NCI-H69 (cell line): Measurements from ENCODE around the gene PTN.

Source experiments
- DNase-seq: peaks from one replicate; lab custom pipeline; 2025; lab: John Stamatoyannopoulos, UW

The PTN gene, protein sequence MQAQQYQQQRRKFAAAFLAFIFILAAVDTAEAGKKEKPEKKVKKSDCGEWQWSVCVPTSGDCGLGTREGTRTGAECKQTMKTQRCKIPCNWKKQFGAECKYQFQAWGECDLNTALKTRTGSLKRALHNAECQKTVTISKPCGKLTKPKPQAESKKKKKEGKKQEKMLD

DNA sequence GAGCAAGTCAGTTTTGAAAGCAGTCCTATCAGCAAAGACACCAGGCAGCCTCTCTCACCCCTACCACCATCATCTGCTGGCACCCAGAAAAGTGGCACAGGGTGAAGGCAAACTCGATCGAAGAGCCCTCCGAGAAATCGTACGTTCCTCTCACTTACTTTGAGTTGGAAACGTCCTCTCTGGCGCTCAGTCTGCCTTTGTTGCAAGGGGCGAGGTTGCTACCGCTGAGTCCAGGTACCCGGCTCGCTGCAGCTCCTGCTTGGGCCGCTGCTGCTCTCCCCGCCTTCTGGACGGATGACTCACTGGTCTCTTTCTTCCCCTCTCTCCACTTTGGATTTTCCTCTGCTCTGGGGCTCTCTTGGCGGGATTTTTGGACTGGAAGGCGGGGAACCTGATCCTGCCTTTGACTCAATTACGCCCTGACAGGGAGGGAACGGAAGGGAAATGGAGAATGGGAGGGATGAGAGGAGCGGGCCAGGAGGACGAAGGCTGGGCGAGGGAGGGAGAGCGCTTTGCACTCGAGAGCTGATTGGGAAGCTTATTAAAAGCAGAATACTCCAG, at the start of gene PTN:
PTN (minus strand) TSS at position 453 of the 561 bp plus-strand sequence. CDS start 88,760 bp downstream, outside the sequence.
- peak; percentile 88 for DNase-seq

DNA sequence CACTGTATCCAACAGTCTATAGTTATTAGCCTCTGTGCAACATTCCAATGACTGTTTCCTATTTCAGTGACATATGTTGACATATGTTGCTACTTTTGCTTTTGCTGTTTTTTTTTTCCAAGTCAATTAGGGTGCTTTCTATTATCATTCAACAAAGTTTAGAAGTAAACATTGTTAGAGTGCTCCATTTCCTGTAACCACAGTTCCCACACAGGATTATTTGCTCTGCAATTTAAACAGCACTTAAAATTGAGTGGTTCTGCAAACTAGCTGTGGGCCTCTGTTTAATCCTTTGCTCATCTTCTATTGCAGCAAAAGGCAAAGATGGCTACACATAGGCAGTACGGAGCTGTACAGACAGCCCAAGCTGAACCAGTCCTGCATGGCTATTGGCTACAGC, 46.5 kb upstream of the PTN start:
- peak; percentile 70 for DNase-seq

DNA sequence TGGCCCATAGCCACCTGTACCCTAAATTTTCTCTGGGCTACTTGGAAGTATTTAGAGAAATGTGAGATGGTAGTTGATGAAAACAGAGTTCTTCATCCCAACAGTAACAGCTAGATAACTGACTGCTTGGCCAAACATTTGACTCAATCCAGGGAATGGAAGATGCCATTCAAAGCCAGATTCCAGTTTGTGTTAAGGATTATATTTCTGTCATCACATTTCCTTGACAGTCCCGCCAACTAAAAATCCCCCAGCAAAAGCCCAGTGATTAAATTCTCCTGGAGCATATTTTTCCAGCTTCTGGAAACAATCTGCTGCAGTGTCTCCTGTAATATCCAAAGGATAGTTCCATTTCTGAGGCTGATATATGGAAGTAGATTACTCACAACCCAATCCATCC, 45.4 kb upstream of the PTN start:
- no peak for DNase-seq

DNA sequence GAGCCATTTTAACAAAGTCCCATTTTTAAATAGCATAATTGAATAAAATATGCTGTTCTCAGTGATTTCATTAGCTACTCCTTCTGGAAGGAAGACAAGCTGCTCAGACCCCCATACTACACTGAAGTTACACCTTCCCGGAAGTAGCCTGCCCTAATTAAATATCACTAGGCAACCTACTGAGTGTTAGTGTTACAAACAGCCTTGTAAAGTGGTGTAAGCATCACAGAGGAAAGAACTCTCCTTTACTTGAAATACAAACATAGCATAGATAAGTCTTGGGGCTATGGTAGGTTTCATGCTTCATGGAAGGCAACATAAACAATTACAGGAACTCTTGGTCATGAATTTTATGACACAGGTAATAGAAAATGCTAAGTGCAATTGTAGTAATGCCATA, 43.4 kb upstream of the PTN start:
- no peak for DNase-seq

DNA sequence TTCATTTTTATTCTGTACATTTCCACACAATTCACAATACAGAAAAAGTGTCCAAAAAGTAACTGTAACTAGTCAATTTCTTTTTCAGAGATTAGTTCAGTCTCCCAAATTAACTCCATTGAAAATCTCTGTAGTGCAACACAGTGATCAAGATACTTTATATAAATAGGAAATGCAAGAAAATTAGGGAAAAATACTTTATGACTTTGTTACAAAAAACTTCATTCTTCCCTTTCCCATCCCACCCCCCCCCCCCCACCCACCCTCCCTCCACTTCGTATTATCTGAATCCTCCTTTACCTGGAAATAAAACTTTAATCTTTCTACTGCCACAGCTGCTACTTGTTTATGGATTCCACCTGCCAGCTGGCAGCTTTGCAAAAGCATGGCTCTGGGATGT, 37.5 kb upstream of the PTN start:
- no peak for DNase-seq

DNA sequence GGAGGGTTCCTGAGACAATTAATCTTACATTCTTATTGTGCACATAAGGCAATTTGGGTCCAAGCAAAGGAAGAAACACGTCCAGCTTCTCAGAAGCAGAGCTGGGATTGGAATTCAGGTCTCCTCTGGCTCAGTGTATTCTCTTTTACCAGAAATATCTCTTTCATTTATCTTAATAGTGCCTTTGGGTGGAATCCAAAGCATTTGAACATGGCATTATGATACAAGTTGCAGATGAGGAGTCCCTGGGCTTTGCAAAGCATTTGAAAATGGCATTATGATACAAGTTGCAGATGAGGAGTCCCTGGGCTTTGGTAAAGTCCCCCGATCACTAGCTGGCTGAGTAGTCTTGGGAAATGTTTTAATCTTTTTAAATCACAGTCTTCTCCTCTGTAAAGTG, 30.0 kb upstream of the PTN start:
- DNase-seq: no peak

DNA sequence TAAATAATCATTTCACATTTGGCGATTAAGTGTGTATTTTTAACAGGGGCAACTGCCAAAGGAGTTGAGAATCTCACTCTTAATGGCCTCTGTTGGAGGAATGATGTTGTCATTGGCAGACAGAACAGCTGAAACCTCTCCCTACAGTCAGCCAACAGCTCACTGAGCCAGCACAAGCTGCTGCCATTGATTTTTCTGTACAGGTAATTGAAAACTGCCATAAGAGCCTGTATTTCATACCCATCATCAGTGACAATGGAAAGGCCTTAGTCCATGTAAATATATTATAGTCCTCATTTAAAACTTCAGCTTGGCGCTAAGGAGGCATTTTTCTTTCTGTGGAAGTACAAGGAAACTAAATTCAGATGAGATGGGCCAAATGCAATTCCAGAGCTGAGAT, 28.1 kb upstream of the PTN start:
- no peak for DNase-seq

DNA sequence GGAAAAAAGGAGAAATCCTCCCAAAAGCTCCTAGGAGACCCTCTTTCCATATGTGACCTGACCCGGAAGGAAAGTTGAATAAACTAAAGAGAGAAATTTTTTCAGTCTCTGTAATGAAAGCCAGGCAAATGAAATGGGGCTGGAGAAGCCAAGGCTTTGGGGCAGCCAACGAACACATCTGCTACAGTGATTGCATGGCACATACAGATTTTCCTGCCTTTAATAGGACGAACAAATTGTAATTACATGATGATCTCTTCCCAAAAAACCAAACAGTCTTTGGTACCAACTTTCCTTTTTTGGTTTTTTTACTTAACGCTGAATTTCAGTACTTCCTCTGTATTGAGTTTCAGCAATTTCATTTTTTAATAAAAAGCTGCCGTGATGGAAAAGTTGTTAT, 23.5 kb upstream of the PTN start:
- DNase-seq: no peak

DNA sequence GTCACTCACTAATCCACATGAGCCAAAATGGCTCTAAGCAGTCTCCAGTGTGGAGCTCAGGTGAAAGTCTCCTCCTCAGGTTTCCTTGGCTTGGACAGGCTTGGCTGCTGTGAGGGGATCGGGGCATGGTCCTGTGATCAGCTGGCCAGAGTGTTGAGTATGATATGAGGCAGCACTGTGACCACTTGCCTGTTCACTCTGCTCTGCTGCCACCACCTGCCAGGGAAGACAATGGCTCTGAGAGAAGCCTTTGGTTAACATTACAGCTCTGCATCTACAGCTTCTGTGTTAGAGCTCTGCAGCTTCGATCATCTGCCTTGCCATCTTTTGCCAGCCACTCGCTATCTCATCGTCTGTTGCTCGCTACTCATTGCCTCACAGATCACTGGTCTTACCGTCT, 20.1 kb upstream of the PTN start:
- no peak for DNase-seq

DNA sequence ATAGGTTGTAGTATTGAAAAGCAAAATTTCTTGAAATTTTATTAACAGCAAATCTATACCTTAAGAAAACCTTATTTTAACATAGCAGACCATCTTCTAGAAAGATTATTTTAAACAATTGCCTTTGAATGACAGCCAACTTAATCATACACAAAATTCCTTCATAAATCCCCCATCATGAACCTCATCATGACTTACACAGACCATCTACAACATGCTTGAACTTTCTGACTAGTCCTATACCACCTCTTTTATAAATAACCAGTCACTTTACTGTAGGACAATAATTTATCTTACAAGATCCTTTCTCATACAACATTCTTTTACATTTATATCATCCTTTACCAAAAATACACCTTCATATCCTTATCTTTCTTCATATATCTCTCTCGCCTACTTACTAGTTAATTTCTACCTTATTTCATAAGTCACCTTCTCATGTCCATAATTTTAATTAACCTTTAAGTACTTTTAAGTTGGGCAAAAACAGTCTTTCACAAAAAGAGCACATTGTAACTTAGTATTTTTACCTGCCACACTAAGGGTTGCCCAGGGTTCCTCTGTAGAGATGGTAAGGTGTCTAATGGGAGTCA, 16.6 kb upstream of the PTN start:
- DNase-seq: peak; percentile 24

DNA sequence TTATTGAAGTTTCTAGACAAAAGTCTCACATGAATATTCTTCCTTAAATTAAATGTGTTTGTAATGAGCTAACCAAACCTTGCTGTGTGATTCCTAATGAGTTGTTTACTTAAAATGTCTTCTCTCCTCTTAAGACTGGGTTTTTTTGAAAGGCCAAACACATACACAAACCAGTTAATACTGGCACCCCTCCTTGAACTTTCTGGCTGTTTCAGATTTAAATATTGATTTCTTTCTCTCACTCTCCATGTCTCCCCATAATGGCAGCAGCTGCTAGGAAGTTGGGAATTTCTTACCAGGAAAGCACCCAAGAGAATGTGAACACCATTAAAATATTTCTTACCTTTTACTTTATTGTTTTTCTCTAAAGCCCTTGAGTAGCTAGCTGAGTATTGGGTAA, 11.4 kb upstream of the PTN start:
- DNase-seq: no peak

DNA sequence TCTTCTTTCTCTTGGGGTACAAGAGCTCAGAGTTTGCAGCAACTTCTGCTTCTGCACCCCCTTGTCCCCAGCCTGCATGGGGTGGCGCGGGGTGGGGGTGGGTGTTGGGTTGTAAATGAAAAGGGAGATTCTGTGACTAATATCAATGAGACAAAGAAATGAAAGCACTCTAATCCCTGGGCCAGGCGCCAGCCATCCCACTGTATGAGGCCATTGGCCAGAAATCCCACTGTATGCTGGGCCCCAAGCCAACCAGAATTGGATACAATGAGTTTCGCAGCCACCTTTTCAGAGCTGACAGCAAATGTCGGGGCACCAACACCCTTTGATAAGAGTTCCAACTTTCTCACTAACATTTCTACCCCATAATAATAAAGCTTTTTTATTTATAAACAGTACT, 10.9 kb upstream of the PTN start:
- DNase-seq: peak; percentile 76

DNA sequence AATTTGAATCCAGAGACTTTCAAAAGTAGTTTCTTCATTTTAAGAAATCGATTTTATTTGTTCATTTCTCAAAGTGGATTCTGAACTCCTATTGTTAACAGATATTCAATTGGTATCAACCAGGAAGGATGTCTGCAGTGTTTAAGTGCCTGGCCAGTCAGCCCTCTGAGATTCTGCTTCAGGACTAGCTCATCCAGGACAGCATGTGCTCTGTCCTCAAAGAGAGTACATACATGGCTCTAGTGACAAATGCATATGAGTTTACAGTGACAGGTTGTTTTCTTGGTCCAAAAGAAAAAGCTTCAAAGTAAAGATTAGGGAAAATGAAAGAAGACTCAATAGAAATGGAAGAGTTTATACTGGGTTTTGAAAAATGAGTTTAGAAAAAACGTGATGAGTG, 8.4 kb upstream of the PTN start:
- DNase-seq: no peak

DNA sequence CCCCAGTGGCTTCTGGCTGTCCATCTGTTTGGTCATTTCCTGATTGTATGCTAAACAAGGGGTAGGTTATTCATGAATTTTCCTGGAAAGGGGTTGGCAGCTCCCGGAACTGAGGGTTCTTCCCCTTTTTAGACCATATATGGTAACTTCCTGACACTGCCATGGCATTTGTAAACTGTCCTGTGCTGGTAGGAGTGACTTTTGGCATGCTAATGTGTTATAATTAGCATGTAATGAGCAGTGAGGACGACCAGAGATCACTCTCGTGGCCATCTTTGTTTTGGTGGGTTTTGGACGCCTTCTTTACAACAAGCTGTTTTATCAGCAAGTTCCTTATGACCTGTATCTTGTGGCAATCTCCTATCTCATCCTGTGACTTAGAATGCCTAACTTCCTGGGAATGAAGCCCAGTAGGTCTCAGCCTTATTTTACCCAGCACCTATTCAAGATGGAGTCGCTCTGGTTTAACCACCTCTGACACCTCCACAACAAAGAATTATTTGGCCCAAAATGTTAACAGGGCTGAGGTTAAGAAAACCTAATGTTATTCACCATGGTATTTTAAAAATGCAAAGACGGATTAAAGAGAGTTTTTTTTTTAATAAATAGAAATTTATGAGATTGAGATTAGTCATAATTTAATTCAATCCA, 2.4 kb upstream of the PTN start:
- DNase-seq: peak; percentile 27

DNA sequence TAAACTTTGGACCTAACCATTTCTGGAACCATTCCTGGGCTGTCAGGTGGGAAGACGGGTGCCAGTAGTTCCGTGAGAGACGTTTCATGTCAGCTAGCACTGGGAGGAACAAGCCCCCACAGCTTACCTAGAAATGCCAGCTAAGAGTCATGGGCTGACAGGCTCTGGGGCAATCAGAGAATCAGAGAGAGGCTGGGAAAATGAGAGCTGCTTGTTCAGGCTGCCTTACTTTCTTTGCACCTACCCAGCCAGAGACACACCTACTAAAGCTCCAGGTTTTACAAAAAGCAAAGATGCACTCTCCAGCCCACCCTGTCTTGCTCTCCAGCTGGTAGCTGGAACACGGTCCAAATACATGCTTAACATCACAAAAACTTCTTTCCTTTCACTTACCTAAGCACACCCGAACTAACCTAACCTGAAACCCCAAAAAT, 688 bp downstream of the PTN start:
- peak; percentile 52 for DNase-seq

DNA sequence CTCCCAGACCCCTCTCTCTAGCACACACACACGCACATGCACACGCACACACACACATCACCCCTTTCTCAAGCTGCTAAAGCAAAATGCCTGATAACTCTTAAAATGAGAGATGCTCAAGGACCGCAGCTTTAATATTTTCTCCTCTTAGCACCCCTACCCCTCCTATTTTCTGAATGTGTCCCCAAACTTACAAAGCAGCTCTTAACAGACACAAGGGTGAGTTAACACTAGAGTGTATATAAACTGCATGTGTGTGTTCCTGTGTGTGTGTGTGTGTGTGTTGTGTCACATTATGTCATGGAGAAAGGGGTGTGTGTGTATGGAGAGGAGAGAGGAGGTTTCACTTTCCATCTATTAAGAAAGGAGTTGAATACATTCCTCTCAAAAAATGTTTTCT, 1.3 kb downstream of the PTN start:
- peak; percentile 38 for DNase-seq

DNA sequence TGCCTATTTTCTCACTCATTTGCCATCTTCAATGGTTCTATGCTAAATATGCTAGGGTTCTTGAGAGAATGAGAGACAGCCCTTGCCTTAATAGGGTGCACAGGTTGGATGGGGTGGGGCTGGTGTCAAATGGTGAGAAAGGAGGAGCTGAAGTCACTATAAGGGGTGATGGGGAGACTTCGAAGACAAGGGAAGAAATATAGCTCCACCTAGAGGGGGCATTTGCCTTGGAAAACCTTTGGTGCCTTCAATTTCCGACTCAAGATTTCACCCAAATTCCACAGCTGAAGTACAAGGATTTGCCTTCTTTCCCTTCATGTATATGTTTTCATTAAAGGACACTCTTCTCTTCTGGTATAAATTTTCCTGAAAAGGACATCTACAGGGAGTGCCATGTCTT, 5.6 kb downstream of the PTN start:
- peak; percentile 68 for DNase-seq

DNA sequence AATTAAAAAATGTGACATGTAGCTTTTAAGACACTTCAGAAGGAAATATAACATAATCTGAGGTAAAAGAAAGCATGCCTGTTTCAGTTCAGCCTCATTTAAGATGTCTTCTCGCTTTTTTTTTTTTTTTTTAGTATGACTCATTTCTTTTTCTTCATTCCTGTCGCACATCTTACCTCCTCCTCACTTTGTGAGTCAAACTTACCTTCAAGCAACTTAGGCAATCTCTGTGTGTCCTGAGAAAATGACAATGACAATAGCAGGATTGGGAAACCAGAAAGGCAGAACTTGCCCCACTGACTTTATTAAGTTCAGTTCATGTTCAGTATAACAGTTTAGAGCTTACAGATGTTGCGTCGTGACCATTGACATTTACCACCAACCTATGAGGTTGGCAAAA, 7.7 kb downstream of the PTN start:
- no peak for DNase-seq

DNA sequence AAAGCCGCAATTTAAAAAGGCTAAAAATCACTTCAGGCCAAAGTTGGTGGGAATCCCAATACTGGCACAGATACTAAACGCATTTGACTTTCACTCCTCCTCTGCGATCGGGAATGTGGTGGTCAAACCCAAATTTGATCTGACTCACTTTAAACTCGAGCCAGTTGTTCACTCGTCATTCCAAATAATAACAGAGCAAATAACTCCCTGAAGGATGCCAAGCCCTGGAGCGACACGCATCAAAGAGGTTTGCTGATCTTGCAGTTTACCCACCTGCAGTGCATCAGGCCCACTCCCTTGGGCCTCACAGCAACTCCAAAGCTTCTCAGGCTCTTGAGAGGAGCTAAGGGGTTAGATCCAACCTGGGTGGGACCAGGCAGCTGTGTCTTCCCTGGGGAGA, 12.2 kb downstream of the PTN start:
- peak; percentile 86 for DNase-seq

DNA sequence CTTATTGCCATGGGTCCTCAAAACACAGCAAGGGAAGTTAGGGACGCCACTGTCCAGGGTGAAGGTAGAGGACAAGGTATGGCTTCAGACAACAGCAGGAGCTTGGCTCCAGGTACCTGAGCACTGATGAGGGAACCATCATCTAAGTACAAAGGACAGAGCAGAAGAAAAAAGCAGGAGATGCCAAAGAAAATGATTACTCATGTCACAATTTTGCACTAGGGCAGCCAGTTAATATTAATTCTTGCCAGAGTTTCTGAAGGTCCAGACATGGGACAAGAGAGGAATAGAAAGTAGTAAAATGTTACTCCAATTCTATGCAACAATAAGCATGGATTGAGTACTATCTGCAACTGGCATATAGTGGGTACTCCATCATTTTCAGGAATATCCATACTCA, 14.1 kb downstream of the PTN start:
- DNase-seq: no peak

DNA sequence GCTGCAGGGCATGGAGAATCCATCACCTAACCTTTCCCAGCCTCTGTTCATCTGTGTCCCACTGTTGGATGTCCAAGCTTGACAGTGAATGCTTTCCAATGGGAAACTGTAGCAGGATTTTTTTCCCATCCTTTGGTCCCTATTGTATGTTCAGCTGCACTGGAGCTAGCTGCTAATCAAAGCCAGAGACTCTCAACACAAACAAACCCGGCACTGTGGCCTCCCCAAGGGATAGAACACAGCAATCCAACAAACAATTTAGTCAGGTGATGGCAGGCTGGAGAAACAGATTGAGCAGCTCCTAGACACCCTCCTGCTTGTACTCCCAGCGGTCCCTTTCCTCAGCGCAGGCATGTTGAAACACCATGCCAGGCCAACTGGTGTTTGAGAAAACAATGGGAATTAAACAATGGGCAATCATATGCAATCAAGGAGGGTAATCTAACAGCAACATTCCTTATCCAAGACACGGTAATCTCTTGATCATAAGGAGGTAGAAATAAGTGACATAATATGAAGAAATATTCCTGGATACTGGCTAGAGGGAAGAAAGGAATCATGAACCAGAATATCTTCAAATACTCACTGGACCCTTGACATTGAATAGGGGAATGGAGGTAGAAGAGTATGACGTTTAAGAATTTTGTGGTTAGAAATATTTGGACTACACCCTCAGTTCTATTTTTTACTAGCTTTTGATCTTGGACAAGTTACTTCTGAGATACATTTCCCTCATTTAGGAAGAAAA, 15.0 kb downstream of the PTN start:
- peak; percentile 95 for DNase-seq

DNA sequence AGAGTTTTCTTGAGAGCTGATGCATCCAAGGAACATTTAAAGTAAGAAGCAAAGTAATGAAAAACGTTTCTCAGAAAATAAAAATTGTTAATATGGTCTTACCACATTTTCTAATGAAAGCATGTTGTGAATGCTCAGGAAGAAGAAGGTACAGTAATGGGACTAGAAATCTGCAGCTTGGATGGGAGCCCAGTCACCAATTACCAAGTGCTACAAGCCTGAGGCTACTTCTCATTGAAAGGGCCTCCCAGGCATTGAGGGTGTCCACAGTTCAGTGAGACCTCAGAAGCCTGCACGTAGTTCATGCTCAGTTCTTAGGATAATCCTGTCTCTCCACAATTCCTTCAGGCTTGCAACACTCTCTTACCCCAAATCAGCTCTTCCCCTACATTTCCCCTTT, 17.6 kb downstream of the PTN start:
- DNase-seq: peak; percentile 95
